Measurements from ENCODE around the gene TARS2.
A peak's percentile ranks its signal among the peaks of the same experiment; 100 is the strongest.

Gene TARS2

DNA sequence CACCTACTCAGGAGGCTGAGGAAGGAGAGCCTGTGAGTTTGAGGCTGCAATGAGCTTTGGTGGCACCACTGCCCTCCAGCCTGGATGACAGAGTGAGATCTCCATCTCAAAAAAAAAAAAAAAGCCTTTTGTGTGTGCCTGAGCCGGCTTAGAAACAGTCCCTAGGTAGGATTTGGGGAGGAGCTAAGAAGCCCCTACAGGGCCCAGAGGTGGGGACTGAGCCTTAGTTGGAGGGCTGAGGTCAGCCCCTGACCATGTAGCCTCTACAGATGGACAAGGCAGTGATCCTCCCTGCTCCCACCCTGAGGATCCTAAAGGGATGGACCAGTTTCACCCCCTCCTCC lies 64.5 kb downstream of the TARS2 start:
- H3K9me3 ChIP-seq: no peaks in the 10 kb centered on the region
- peaks cover 6% of the 10 kb centered on the region for H3K4me1 ChIP-seq
- in situ Hi-C loops (cut with MboI; ENCODE audit: low sequenced_read_pairs): no loop called here
- H3K27me3 ChIP-seq (ENCODE audit: low read depth): no peaks in the 10 kb centered on the region
- H3K4me3 ChIP-seq: no peak overlapping the region
- no peaks in the 10 kb centered on the region for H3K36me3 ChIP-seq (replicated peaks)
- DNase-seq (ENCODE audit: low spot score in 2 of 2): no peak

DNA sequence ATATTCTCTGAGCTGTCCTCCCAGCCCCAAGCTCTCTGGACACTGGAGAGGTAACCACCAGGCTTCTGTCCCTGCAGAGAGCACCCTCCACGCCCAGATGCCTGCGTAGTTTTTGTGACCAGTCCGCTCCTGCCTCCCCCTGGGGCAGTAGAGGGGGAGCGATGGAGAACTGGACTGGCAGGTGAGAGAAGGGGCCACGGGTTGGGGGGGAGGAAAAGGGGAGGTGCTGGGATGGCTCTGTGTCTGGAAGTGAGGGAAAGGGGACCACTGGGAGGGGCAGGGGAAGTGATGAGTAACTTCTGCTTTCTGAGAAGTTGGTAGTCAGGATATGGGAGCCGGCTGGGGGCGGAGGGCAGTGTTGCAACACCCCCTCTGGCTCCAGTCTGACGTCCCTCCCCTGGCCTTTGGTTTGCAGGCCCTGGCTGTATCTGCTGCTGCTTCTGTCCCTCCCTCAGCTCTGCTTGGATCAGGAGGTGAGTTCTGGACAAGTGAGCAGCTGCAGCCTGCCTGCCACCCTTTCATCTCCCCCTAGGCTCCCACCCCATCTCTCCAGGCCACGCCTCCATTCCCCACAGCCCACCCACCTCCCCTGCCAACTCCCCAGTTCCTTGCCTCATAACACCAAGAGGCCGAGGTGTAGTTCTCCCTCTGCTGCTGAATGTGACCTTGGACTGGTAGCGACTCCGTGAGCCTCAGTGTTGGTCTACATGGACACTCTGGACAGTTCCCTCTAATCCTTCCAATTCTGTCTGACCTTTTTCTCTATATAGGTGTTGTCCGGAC lies 65.1 kb downstream of the TARS2 start:
- Histone ChIP-seq H3K27me3 (ENCODE audit: low read depth) (no peaks in the 10 kb centered on the region), H3K4me3 (no peak overlapping the region), H3K36me3 (replicated peaks) (no peaks in the 10 kb centered on the region), H3K9me3 (no peaks in the 10 kb centered on the region), H3K4me1 (peaks cover 6% of the 10 kb centered on the region)
- in situ Hi-C loops (cut with MboI; ENCODE audit: low sequenced_read_pairs): no loop called here
- DNase-seq (ENCODE audit: low spot score in 2 of 2): peak in 1 of 2 experiments; percentile 14

DNA sequence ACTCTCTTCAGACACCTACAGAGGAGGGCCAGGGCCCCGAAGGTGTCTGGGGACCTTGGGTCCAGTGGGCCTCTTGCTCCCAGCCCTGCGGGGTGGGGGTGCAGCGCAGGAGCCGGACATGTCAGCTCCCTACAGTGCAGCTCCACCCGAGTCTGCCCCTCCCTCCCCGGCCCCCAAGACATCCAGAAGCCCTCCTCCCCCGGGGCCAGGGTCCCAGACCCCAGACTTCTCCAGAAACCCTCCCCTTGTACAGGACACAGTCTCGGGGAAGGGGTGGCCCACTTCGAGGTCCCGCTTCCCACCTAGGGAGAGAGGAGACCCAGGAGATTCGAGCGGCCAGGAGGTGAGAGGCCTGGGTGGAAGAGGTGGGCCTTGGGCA lies 65.7 kb downstream of the TARS2 start:
- Histone ChIP-seq H3K36me3 (replicated peaks) (no peaks in the 10 kb centered on the region), H3K4me1 (peaks cover 6% of the 10 kb centered on the region), H3K27me3 (ENCODE audit: low read depth) (no peaks in the 10 kb centered on the region), H3K9me3 (no peaks in the 10 kb centered on the region), H3K4me3 (no peak overlapping the region)
- no peak for DNase-seq (ENCODE audit: low spot score in 2 of 2)
- in situ Hi-C loops (cut with MboI; ENCODE audit: low sequenced_read_pairs): no loop called here

DNA sequence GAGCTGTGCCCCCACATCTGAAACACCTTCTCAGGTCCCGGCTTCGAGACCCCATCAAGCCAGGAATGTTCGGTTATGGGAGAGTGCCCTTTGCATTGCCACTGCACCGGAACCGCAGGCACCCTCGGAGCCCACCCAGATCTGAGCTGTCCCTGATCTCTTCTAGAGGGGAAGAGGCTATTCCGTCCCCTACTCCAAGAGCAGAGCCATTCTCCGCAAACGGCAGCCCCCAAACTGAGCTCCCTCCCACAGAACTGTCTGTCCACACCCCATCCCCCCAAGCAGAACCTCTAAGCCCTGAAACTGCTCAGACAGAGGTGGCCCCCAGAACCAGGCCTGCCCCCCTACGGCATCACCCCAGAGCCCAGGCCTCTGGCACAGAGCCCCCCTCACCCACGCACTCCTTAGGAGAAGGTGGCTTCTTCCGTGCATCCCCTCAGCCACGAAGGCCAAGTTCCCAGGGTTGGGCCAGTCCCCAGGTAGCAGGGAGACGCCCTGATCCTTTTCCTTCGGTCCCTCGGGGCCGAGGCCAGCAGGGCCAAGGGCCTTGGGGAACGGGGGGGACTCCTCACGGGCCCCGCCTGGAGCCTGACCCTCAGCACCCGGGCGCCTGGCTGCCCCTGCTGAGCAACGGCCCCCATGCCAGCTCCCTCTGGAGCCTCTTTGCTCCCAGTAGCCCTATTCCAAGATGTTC lies 66.3 kb downstream of the TARS2 start:
- Histone ChIP-seq H3K4me3 (no peak overlapping the region), H3K4me1 (peaks cover 2% of the 10 kb centered on the region), H3K9me3 (no peaks in the 10 kb centered on the region), H3K27me3 (ENCODE audit: low read depth) (no peaks in the 10 kb centered on the region), H3K36me3 (replicated peaks) (no peaks in the 10 kb centered on the region)
- in situ Hi-C loops (cut with MboI; ENCODE audit: low sequenced_read_pairs): no loop called here
- DNase-seq (ENCODE audit: low spot score in 2 of 2): no peak

DNA sequence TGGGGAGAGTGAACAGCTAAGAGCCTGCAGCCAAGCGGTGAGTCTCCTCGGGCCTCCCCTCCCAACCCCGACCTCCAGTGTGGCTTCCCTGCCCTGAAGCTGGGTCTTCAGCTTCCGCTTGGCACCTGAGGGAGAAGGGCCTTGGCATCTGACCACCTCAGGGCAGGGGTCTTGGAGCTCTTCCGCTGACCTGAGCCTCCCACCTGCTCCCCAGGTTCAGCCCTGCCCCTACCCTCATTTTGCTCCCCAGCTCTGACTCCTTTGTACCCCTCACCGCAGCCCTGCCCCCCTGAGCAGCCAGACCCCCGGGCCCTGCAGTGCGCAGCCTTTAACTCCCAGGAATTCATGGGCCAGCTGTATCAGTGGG lies 66.8 kb downstream of the TARS2 start:
- no peaks in the 10 kb centered on the region for H3K9me3 ChIP-seq
- no peak overlapping the region for H3K4me3 ChIP-seq
- H3K36me3 ChIP-seq (replicated peaks): no peaks in the 10 kb centered on the region
- DNase-seq (ENCODE audit: low spot score in 2 of 2): no peak
- in situ Hi-C loops (cut with MboI; ENCODE audit: low sequenced_read_pairs): no loop called here
- no peaks in the 10 kb centered on the region for H3K4me1 ChIP-seq
- H3K27me3 ChIP-seq (ENCODE audit: low read depth): no peaks in the 10 kb centered on the region

DNA sequence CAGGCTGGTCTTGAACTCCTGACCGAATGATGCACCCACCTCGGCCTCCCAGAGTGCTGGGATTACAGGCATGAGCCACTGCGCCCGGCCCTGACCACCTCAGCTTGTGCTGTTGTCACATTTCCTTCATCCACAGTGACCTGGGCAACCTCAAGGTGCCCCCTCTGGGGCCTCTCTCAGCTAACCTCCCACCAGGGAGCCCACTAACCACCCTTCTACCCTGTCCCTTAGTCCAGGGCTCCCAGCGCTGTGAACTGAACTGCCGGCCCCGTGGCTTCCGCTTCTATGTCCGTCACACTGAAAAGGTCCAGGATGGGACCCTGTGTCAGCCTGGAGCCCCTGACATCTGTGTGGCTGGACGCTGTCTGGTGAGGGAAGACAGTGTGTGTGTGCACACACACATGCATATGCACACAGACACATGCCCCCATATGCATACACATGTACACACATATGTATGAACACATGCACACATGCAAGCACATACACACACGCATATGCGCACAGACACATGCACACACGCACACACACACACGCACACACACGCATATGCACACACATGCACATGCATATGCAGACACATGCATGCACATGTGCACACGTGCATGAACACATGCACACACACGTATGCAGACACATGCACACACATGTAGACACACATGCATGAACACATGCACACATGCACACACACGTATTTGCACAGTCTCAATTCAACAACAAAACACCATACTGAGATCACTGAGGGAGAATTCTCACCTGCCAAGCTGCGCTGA lies 68.2 kb downstream of the TARS2 start:
- Histone ChIP-seq H3K36me3 (replicated peaks) (no peaks in the 10 kb centered on the region), H3K4me3 (no peak overlapping the region), H3K27me3 (ENCODE audit: low read depth) (no peaks in the 10 kb centered on the region), H3K4me1 (0 out of 2 replicates have a peak, but pooled peaks cover 2% of the 10 kb centered on the region), H3K9me3 (no peaks in the 10 kb centered on the region)
- in situ Hi-C loops (cut with MboI; ENCODE audit: low sequenced_read_pairs): no loop called here
- DNase-seq (ENCODE audit: low spot score in 2 of 2): no peak

DNA sequence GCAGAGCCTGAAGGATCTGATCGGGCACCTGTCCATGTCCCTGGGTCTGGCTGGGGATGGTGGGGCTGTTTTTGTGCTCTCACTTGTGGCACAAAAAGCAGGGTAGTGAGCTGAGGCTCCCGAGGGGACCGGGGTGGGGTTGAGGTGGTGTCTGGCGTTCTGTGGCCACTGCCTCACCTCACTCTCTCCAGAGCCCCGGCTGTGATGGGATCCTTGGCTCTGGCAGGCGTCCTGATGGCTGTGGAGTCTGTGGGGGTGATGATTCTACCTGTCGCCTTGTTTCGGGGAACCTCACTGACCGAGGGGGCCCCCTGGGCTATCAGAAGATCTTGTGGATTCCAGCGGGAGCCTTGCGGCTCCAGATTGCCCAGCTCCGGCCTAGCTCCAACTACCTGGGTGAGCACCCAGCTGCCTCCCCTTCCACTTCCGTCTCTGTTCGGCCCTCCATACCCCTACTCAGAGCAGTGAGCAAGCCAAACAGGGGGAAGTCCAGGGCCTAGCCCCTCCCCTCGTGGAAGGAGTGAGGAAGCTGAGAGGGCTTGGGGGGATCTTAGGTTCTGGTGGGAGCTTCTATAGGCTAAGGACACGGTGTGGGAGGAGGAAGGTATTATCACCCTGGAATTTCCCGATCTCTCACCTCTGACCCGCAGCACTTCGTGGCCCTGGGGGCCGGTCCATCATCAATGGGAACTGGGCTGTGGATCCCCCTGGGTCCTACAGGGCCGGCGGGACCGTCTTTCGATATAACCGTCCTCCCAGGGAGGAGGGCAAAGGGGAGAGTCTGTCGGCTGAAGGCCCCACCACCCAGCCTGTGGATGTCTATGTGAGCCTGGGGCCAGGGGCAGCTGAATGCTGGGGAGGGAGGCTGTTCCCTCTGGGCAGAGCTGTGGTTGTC lies 69.0 kb downstream of the TARS2 start:
- no peaks in the 10 kb centered on the region for H3K36me3 ChIP-seq (replicated peaks)
- in situ Hi-C loops (cut with MboI; ENCODE audit: low sequenced_read_pairs): no loop called here
- 0 out of 2 replicates have a peak, but pooled peaks cover 2% of the 10 kb centered on the region for H3K4me1 ChIP-seq

DNA sequence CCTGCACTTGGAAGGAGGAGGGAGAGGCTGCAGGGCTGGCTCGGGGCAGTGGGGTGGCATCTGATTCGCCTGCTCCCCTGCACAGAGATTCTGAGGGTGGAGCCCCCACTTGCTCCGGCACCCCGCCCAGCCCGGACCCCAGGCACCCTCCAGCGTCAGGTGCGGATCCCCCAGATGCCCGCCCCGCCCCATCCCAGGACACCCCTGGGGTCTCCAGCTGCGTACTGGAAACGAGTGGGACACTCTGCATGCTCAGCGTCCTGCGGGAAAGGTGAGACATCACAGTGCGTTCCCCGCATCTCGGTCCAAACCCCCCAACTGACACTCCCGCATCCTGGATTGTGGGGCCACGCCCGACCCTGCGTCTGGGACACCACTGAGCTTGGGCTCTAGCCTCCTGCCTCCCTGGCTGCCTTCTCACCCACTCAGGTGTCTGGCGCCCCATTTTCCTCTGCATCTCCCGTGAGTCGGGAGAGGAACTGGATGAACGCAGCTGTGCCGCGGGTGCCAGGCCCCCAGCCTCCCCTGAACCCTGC lies 69.9 kb downstream of the TARS2 start:
- Histone ChIP-seq H3K4me1 (peaks cover 9% of the 10 kb centered on the region), H3K9me3 (no peaks in the 10 kb centered on the region), H3K36me3 (replicated peaks) (no peaks in the 10 kb centered on the region), H3K27me3 (ENCODE audit: low read depth) (no peaks in the 10 kb centered on the region), H3K4me3 (no peak overlapping the region)
- in situ Hi-C loops (cut with MboI; ENCODE audit: low sequenced_read_pairs): no loop called here
- DNase-seq (ENCODE audit: low spot score in 2 of 2): no peak

More for the DNA sequence above, 69.0 kb downstream of the TARS2 start:
- H3K9me3 ChIP-seq: no peaks in the 10 kb centered on the region
- no peak overlapping the region for H3K4me3 ChIP-seq
- no peaks in the 10 kb centered on the region for H3K27me3 ChIP-seq (ENCODE audit: low read depth)
- no peak for DNase-seq (ENCODE audit: low spot score in 2 of 2)

All from HAP-1 (cell line).